ENCODE measurements around the gene CASP8.

CASP8 gene

DNA sequence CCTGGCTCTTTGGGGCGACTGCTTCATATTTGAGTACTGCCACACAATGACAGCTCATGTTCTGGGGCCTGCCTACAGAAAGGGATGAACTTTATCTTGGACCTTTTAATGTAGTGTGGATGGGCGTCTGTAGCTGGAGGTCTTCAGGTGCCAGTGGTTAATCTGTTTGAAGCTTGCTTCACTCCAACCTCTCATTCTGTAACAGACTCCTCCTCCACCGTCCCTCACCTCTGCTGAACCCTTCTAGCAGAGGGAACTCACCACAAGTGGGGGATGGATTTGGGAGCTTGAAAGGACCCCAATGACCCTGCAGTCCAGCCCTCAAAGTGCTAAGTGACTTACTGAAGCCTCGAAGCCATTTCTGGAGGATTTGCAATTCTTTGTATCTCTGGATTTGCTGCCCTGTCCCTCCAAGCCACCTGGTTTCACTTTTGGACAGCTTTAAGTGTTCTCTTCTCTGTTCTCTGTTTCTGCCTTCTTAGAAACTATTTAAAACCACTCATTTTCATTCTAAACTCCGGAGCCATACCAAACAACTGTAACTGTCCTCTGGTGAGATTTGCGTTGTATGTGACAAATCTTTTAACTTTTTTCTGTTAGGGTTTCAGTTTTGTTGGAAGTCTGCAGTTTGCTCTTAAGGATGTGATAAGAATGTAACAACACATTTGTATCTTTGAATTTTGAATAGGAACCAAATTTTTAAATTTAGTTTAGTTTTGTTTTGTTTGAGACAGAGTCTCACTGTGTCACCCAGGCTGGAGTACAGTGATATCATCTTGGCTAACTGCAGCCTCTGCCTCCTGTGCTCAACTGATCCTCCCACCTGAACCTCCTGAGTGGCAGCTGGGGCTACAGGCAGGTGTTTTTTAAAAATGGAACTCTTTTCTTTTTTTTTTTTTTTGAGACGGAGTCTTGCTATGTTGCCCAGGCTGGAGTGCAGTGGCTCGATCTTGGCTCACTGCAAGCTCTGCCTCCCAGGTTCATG is 37.0 kb upstream of the CASP8 start:
- ATAC-seq: peak; percentile 42
- TF ChIP-seq ZFP3 (CRISPR knock-in tag; IDR thresholded peaks at IDR 0.05) (no peak), PPARA (CRISPR knock-in tag; IDR thresholded peaks at IDR 0.05; ENCODE audit: borderline replicate concordance) (no peak), BACH2 (CRISPR knock-in tag; IDR thresholded peaks at IDR 0.05; ENCODE audit: borderline replicate concordance) (no peak)
- TF ChIP-seq, protein P1, sequence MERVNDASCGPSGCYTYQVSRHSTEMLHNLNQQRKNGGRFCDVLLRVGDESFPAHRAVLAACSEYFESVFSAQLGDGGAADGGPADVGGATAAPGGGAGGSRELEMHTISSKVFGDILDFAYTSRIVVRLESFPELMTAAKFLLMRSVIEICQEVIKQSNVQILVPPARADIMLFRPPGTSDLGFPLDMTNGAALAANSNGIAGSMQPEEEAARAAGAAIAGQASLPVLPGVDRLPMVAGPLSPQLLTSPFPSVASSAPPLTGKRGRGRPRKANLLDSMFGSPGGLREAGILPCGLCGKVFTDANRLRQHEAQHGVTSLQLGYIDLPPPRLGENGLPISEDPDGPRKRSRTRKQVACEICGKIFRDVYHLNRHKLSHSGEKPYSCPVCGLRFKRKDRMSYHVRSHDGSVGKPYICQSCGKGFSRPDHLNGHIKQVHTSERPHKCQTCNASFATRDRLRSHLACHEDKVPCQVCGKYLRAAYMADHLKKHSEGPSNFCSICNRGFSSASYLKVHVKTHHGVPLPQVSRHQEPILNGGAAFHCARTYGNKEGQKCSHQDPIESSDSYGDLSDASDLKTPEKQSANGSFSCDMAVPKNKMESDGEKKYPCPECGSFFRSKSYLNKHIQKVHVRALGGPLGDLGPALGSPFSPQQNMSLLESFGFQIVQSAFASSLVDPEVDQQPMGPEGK (CRISPR knock-in tag; IDR thresholded peaks at IDR 0.05; ENCODE audit: borderline replicate concordance): no peak

DNA sequence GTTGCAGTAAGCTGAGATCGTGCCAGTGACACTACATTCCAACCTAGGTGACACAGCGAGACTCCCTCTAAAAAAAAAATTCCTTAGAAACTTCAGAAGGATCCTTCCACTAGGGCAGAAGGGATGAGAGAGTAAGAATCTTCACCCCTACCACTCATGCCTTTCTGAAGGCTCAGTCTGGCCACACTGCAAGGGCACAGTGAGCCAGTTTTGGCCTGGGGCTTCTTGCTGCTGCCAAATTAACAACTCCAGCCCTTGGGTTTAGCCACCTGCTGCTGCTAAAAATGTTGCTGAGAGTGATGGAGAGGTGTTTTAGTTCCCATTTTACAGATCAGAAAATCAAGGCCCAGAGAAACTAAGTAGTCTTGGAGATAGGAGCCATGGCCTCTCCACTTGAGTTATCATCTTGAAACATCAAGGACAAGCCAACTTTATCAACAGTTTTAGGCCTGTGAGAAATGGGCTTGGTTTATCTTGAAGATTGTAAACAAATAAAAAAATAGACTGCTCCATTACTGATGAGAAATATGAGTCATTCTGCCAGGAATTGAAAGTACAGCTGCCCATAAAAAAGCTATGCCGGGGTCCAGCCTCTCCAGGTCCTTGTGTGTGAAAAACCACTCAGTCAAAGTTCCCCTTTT is 31.9 kb upstream of the CASP8 start:
- no peak for ATAC-seq
- no peak for TF ChIP-seq ZNF8 (CRISPR knock-in tag; IDR thresholded peaks at IDR 0.05)
- no peak for TF ChIP-seq TOX (CRISPR knock-in tag; IDR thresholded peaks at IDR 0.05; ENCODE audit: borderline replicate concordance)
- no peak for TF ChIP-seq SNAI2 (CRISPR knock-in tag; IDR thresholded peaks at IDR 0.05)
- no peak for TF ChIP-seq ZFP30 (CRISPR knock-in tag; IDR thresholded peaks at IDR 0.05)
- no peak for TF ChIP-seq PPARA (CRISPR knock-in tag; IDR thresholded peaks at IDR 0.05; ENCODE audit: borderline replicate concordance)

DNA sequence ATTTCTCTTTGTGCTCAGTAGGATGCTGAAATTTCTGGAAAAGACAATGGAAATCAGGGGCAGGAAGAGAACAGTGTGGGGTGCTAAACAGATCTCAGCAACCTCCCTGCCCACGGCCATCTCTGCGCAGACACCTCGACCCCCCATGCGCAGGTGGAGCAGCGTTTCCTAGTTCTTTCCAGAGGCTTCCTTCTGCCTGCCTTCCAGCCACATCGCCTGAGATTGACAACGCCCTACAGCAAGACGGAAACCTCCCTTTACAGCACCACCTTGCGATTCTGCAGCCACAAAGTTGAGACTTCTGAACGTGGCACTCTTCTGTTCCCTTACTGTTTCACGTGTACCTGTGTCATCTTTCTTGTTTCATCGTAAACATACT is 31.4 kb upstream of the CASP8 start:
- TF ChIP-seq CSDC2 (CRISPR knock-in tag; IDR thresholded peaks at IDR 0.05): no peak
- TF ChIP-seq RARB (CRISPR knock-in tag; IDR thresholded peaks at IDR 0.05): no peak
- no peak for TF ChIP-seq ZFP3 (CRISPR knock-in tag; IDR thresholded peaks at IDR 0.05)
- TF ChIP-seq PPARA (CRISPR knock-in tag; IDR thresholded peaks at IDR 0.05; ENCODE audit: borderline replicate concordance): no peak
- no peak for TF ChIP-seq ZNF565 (CRISPR knock-in tag; conservative IDR thresholded peaks at IDR 0.05; ENCODE audit: low read depth)
- TF ChIP-seq, protein P2, sequence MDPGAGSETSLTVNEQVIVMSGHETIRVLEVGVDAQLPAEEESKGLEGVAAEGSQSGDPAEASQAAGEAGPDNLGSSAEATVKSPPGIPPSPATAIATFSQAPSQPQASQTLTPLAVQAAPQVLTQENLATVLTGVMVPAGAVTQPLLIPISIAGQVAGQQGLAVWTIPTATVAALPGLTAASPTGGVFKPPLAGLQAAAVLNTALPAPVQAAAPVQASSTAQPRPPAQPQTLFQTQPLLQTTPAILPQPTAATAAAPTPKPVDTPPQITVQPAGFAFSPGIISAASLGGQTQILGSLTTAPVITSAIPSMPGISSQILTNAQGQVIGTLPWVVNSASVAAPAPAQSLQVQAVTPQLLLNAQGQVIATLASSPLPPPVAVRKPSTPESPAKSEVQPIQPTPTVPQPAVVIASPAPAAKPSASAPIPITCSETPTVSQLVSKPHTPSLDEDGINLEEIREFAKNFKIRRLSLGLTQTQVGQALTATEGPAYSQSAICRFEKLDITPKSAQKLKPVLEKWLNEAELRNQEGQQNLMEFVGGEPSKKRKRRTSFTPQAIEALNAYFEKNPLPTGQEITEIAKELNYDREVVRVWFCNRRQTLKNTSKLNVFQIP (CRISPR knock-in tag; IDR thresholded peaks at IDR 0.05; ENCODE audit: borderline replicate concordance, low read depth): no peak
- TF ChIP-seq ZC3H10 (CRISPR knock-in tag; IDR thresholded peaks at IDR 0.05): no peak
- no peak for TF ChIP-seq BACH2 (CRISPR knock-in tag; IDR thresholded peaks at IDR 0.05; ENCODE audit: borderline replicate concordance)
- no peak for TF ChIP-seq ESRRG (CRISPR knock-in tag; IDR thresholded peaks at IDR 0.05)
- TF ChIP-seq, protein P3, sequence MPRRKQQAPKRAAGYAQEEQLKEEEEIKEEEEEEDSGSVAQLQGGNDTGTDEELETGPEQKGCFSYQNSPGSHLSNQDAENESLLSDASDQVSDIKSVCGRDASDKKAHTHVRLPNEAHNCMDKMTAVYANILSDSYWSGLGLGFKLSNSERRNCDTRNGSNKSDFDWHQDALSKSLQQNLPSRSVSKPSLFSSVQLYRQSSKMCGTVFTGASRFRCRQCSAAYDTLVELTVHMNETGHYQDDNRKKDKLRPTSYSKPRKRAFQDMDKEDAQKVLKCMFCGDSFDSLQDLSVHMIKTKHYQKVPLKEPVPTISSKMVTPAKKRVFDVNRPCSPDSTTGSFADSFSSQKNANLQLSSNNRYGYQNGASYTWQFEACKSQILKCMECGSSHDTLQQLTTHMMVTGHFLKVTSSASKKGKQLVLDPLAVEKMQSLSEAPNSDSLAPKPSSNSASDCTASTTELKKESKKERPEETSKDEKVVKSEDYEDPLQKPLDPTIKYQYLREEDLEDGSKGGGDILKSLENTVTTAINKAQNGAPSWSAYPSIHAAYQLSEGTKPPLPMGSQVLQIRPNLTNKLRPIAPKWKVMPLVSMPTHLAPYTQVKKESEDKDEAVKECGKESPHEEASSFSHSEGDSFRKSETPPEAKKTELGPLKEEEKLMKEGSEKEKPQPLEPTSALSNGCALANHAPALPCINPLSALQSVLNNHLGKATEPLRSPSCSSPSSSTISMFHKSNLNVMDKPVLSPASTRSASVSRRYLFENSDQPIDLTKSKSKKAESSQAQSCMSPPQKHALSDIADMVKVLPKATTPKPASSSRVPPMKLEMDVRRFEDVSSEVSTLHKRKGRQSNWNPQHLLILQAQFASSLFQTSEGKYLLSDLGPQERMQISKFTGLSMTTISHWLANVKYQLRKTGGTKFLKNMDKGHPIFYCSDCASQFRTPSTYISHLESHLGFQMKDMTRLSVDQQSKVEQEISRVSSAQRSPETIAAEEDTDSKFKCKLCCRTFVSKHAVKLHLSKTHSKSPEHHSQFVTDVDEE (CRISPR knock-in tag; IDR thresholded peaks at IDR 0.05): no peak
- no peak for TF ChIP-seq SNAI2 (CRISPR knock-in tag; IDR thresholded peaks at IDR 0.05)
- no peak for ATAC-seq

DNA sequence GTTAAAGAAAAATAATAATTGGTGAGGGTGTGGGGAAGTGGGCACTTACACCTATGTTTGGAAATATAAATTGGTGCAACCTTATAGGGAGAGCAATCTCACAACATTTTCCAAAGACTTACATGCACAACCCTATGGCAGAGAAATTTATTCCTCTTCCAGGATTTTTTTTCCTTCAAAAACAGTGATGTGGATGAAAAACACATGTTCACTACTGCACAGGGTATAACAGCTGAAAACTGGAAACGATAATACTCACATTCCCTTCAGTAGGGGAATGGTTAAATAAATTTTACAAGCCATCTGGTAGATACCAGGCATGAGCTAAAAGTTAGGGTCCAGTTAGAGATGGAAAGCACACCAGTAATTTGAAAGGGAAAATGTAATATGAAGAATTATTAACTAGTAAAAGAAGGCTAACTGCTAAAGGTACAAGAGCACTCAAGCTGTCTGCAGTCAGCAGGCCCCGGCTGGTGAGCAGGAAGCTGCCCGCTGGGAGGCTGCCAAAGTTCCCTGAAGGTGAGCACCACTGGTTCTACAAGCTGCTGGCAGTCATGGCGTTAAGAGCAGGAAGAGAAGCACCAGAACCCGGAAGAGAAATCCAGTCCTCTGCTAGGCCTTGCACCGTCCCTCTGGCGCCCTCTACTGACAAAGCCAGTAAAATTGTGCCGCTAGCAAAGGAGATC is 28.4 kb upstream of the CASP8 start:
- ATAC-seq: peak; percentile 74
- TF ChIP-seq PPARA (CRISPR knock-in tag; IDR thresholded peaks at IDR 0.05; ENCODE audit: borderline replicate concordance) (no peak), ZNF8 (CRISPR knock-in tag; IDR thresholded peaks at IDR 0.05) (no peak), GLIS3 (CRISPR knock-in tag; IDR thresholded peaks at IDR 0.05) (0 out of 2 replicates have a peak, but pooled peaks have one; percentile 17), OSR1 (CRISPR knock-in tag; IDR thresholded peaks at IDR 0.05) (no peak), SNAI2 (CRISPR knock-in tag; IDR thresholded peaks at IDR 0.05) (peak; percentile 72; the same call in 1 of the 2 replicates), ZFP30 (CRISPR knock-in tag; IDR thresholded peaks at IDR 0.05) (no peak), CSDC2 (CRISPR knock-in tag; IDR thresholded peaks at IDR 0.05) (0 out of 2 replicates have a peak, but pooled peaks have one; percentile 40), ESRRG (CRISPR knock-in tag; IDR thresholded peaks at IDR 0.05) (no peak), ZFP3 (CRISPR knock-in tag; IDR thresholded peaks at IDR 0.05) (peak; percentile 38; the same call in 1 of the 2 replicates), ZNF70 (CRISPR knock-in tag; IDR thresholded peaks at IDR 0.05) (no peak), ISL1 (CRISPR knock-in tag; IDR thresholded peaks at IDR 0.05) (0 out of 2 replicates have a peak, but pooled peaks have one; percentile 24), BACH2 (CRISPR knock-in tag; IDR thresholded peaks at IDR 0.05; ENCODE audit: borderline replicate concordance) (no peak)
- TF ChIP-seq, protein P2 (CRISPR knock-in tag; IDR thresholded peaks at IDR 0.05; ENCODE audit: borderline replicate concordance, low read depth): no peak
- TF ChIP-seq, protein P3 (CRISPR knock-in tag; IDR thresholded peaks at IDR 0.05): peak; percentile 60; the same call in 1 of the 2 replicates
